ENCODE measurements around the gene HOXC13. TPM values are rescaled to one million over a fixed set of nuclear protein-coding genes. Genes with fewer than 3 reads are reported as not detected.

HOXC13 gene
- total RNA-seq, 4 donors from 2014 or later: not detected

DNA sequence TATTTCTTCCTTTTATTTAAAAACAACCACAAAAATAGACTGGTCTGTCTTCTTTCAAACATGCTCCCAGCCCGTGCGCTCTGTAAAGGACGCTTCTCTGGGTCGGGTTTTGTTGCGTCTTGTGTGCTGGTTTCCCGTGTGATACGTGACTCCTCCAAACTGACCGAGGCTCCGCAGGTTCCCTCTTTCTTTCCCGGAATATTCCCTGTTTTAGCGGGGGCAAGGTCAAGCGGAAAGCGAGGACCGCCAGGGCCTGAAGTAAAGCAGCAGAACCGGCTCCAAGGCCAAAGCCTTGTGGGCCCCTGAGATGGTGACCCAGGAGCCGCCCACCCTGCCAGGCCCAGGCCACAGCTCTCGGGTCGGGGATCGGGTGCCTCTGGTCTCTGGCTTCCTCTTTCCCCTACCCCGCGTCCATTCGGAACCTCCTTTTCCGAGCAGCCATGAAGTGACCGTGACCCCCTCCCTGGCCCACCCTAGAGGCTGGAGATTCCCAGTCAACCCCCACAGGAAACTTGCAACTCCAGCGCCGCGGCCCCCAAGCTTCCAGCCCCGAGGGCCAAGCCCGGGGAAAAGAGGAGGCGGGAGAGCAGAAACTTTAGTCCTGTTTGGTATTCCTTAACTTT lies 45.4 kb downstream of the HOXC13 start:
- WGBS, 2 donors (ENCODE audit: low coverage in 1 of 2): 5 to 7% methylated on average over 15 to 16 of the region's 30 CpGs
- H3K9me3 ChIP-seq: no peaks in the 10 kb centered on the region
- H3K4me1 ChIP-seq: peaks cover 0 to 30% (median 16%) of the 10 kb centered on the region in 3 donors
- no peak overlapping the region for H3K4me3 ChIP-seq
- TF ChIP-seq, protein P1, sequence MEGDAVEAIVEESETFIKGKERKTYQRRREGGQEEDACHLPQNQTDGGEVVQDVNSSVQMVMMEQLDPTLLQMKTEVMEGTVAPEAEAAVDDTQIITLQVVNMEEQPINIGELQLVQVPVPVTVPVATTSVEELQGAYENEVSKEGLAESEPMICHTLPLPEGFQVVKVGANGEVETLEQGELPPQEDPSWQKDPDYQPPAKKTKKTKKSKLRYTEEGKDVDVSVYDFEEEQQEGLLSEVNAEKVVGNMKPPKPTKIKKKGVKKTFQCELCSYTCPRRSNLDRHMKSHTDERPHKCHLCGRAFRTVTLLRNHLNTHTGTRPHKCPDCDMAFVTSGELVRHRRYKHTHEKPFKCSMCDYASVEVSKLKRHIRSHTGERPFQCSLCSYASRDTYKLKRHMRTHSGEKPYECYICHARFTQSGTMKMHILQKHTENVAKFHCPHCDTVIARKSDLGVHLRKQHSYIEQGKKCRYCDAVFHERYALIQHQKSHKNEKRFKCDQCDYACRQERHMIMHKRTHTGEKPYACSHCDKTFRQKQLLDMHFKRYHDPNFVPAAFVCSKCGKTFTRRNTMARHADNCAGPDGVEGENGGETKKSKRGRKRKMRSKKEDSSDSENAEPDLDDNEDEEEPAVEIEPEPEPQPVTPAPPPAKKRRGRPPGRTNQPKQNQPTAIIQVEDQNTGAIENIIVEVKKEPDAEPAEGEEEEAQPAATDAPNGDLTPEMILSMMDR (IDR thresholded peaks at IDR 0.05): no peak
- TF ChIP-seq EP300 (IDR thresholded peaks at IDR 0.05) (no peak), POLR2A (IDR thresholded peaks at IDR 0.05) (no peak), POLR2AphosphoS5 (IDR thresholded peaks at IDR 0.05) (no peak)
- H3K27me3 ChIP-seq: peaks cover 100% of the 10 kb centered on the region
- H3K36me3 ChIP-seq: no peaks in the 10 kb centered on the region
- no peak overlapping the region for H3K27ac ChIP-seq
- ATAC-seq: no peak

- peak; percentile 78 for ATAC-seq
- TF ChIP-seq, protein P1 (IDR thresholded peaks at IDR 0.05): peak in 3 of 4 experiments; percentile 26 to 70 (median 44)
- TF ChIP-seq POLR2AphosphoS5 (IDR thresholded peaks at IDR 0.05): no peak
- TF ChIP-seq POLR2A (IDR thresholded peaks at IDR 0.05): no peak
- TF ChIP-seq EP300 (IDR thresholded peaks at IDR 0.05): no peak
- no peak within 1 kb of the TSS for H3K27ac ChIP-seq
- H3K27me3 ChIP-seq: peaks cover 100% of the 10 kb centered on the region
- WGBS, 2 donors (ENCODE audit: low coverage in 1 of 2): 1% methylated on average over 15 of the region's 55 CpGs; no CpG with 5 or more reads in 1 of the 2 donors
- H3K4me3 ChIP-seq: peak within 1 kb of the TSS in 1 of 2 donors; percentile 28
- peaks cover 0 to 36% (median 16%) of the 10 kb centered on the region in 3 donors for H3K4me1 ChIP-seq
- no peaks in the 10 kb centered on the region for H3K9me3 ChIP-seq
- H3K36me3 ChIP-seq: no peaks in the 10 kb centered on the region
Observed at GRCh38 chr12:53984901-53985691, 46.5 kb downstream of the HOXC13 start, which contains the start of gene HOXC10. HOXC10 (plus strand) TSS chr12:53985146; CDS start chr12:53985260, 114 bp downstream.

- Histone ChIP-seq H3K27me3 (peaks cover 100% of the 10 kb centered on the region), H3K27ac (no peak overlapping the region), H3K9me3 (no peaks in the 10 kb centered on the region), H3K4me3 (peak overlapping the region in 1 of 2 donors; percentile 10), H3K4me1 (peaks cover 0 to 36% (median 16%) of the 10 kb centered on the region in 3 donors), H3K36me3 (no peaks in the 10 kb centered on the region)
- TF ChIP-seq POLR2A (IDR thresholded peaks at IDR 0.05) (no peak), EP300 (IDR thresholded peaks at IDR 0.05) (no peak), POLR2AphosphoS5 (IDR thresholded peaks at IDR 0.05) (no peak)
- TF ChIP-seq, protein P1 (IDR thresholded peaks at IDR 0.05): no peak
- WGBS, 2 donors (ENCODE audit: low coverage in 1 of 2): no CpG with 5 or more reads among the region's 21 CpGs
- no peak for ATAC-seq
Observed at GRCh38 chr12:53985692-53985993, 47.0 kb downstream of the HOXC13 start.

- no peak overlapping the region for H3K27ac ChIP-seq
- no peaks in the 10 kb centered on the region for H3K9me3 ChIP-seq
- 6% methylated on average over 18 of the region's 50 CpGs; no CpG with 5 or more reads in 1 of the 2 donors for WGBS, 2 donors (ENCODE audit: low coverage in 1 of 2)
- H3K27me3 ChIP-seq: peaks cover 100% of the 10 kb centered on the region
- H3K36me3 ChIP-seq: no peaks in the 10 kb centered on the region
- peaks cover 0 to 36% (median 16%) of the 10 kb centered on the region in 3 donors for H3K4me1 ChIP-seq
- ATAC-seq: no peak
- peak overlapping the region in 1 of 2 donors; percentile 10 for H3K4me3 ChIP-seq
- no peak for TF ChIP-seq EP300 (IDR thresholded peaks at IDR 0.05)
- no peak for TF ChIP-seq POLR2A (IDR thresholded peaks at IDR 0.05)
Observed at GRCh38 chr12:53985994-53986685, 47.5 kb downstream of the HOXC13 start.

All from gastroesophageal sphincter (tissue), 4 donors.